Stimulated activated CD8-positive, alpha-beta memory T cell treated with anti-CD3 and anti-CD28 coated beads, Interleukin-15, amount 100 ng/mL, for 48 hours (primary cell): ENCODE measurements around the gene BEST4.
"Not testable (repeated sequence)": the region's sequence is repeated elsewhere in the genome, so short reads cannot be mapped to it uniquely, and the experiment has no call there.

Experiments used
- DNase-seq, 2 donors: peaks; one replicate each; pipeline ENCODE4 v3.0.0-alpha.2; 2020; ENCODE audit warnings: low read depth in 2 of 2

BEST4 gene

GRCh38 chr1:44777969-44778635 is 9.9 kb downstream of the BEST4 start:
- DNase-seq: no peak

GRCh38 chr1:44777547-44777946 is 10.4 kb downstream of the BEST4 start:
- DNase-seq: no peak

DNA sequence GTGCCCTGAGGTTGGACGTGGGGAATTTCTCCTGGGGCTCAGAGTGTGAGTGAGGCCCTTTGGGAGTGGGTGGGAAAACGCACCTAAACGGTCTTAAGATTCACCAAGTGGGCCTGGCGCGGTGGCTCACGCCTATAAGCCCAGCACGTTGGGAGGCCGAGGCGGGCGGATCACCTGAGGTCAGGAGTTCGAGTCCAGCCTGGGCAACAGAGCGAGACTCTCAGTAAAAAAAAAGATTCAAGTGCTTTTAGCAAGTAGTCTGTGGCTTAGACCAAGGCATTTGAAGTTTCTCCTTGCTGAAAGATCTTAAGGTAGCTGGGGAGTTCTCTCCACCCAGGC is 11.3 kb downstream of the BEST4 start:
- DNase-seq: no peak

- DNase-seq: no peak
These were observed 11.8 kb downstream of the BEST4 start for GRCh38 chr1:44775930-44776729.

- DNase-seq: peak; percentile 81 to 82
These were observed 12.7 kb downstream of the BEST4 start, which contains the start of gene RPS8 for GRCh38 chr1:44775078-44775929. TSS of gene RPS8 (plus strand) at chr1:44775540. CDS start at chr1:44775597, 57 bp downstream.

DNA sequence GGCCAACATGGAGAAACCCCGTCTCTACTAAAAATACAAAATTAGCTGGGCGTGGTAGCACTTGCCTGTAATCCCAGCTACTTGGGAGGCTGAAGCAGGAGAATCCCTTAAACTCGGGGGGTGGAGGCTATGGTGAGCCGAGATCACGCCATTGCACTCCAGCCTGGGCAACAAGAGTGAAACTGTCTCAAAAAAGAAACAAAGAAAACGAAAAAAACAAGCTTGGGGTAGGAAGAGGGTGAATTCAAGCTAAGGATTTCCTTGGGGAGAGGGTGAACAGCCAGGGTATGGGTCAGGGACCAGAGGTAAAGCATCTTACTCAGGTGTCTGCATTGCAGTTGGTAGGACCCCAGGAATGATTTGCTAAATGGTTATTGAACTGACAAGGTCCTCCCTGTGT is 21.5 kb downstream of the BEST4 start:
- not testable (repeated sequence) for DNase-seq

- DNase-seq: no peak
These were observed 27.1 kb downstream of the BEST4 start for GRCh38 chr1:44760876-44761275.

- DNase-seq: no peak
These were observed 28.9 kb downstream of the BEST4 start for GRCh38 chr1:44759077-44759476.

- no peak for DNase-seq
These were observed 30.6 kb downstream of the BEST4 start for GRCh38 chr1:44757420-44757819.

DNA sequence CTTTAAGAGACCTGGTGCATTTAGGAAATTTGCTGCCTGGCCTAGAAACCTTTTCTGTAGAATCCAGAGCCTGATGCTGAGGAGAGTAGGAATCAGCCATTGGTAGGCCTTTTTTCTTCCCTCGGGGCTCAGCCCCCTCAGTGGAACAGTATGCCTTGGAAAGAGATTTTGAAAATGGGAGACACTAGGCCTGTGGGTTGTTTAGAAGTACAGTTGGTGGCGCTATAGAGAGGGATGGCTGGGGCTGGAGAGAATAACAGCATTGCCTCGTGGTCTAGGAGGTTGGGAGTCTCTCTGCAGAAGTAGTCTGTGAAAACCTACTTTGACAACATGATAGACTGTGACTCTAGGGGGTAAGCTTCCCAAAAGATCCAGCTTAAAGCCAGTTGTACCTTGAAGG is 40.1 kb downstream of the BEST4 start:
- DNase-seq: no peak

GRCh38 chr1:44743211-44743610 is 44.8 kb downstream of the BEST4 start:
- DNase-seq: no peak

- no peak for DNase-seq
These were observed 47.8 kb downstream of the BEST4 start for GRCh38 chr1:44740179-44740617.

DNA sequence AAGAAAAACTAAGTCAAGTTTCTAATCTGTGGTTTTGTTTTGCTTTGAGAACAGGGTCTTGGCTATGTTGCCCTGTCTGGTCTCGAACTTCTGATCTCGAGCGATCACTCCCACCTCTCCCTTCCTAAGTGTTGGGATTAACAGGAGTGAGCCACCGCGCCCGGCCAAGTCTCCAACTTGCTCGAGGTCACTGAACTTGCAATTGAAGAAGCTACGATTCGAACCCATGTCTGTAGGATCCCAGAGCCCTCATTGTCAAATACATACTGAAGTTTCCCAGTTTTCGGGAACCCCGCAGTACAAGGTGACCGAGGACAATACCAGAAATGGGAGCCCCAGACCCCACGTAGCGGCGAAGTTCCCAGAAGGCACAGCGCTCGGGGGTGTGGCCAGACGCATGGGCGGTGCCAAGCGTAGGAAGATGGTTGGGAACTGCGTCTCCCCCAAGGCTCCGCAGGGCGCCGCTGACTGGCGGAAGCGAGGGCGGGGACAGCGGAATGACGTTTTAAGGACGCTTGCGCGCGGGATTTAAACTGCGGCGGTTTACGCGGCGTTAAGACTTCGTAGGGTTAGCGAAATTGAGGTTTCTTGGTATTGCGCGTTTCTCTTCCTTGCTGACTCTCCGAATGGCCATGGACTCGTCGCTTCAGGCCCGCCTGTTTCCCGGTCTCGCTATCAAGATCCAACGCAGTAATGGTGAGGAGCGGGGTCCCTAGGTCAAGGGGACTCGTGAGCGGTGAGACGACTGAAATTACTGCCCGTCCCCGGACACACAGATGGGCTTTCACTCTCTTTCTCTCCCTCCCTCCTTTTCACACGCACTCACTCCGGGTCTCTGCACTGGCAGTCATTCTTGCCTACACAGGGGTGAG is 48.4 kb downstream of the BEST4 start, which contains the start of gene KIF2C:
Gene KIF2C, plus strand, starts transcription at position 531 of the 872 bp plus-strand sequence. Its CDS starts 96 bp downstream, at position 627.
- peak; percentile 95 to 97 for DNase-seq

DNA sequence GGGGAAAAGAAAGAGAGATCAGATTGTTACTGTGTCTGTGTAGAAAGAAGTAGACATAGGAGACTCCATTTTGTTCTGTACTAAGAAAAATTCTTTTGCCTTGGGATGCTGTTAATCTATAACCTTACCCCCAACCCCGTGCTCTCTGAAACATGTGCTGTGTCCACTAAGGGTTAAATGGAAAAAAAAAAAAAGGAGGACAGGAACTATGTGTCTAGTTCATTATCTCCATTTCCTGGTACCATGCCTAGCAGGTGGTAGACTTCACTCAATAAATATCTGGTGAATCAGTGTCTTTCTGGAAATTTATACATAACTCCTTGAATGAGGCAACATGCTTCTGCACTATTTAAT is 49.0 kb downstream of the BEST4 start:
- DNase-seq: not testable (repeated sequence)

DNA sequence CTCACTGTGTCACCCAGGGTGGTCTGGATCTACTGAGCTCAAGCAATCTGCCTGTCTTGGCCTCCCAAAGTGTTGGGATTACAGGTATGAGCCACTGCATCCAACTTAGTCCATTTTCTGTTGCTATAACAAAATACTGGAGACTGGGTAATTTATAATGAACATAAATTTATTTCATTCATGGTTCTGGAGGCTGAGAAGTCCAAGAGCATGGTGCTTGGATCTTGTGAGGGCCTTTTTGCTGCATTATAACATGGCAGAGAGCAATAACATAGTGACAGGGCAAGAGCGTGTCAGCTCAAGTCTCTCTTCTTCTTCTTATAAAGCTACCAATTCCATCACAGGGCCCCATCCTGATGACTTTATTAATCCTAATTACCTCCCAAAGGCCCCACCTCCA is 52.0 kb downstream of the BEST4 start:
- DNase-seq: no peak

GRCh38 chr1:44733784-44734183 is 54.2 kb downstream of the BEST4 start:
- DNase-seq: no peak
